ENCODE data around the gene DGLUCY. TPM values are rescaled to one million over a fixed set of nuclear protein-coding genes. Genes with fewer than 3 reads are reported as not detected.
"Not testable (repeated sequence)": the region's sequence is repeated elsewhere in the genome, so short reads cannot be mapped to it uniquely, and the experiment has no call there.

The DGLUCY gene
- total and polyA plus RNA-seq, 5 donors from 2014 or later, result 45.2 to 120 (median 60.8) TPM

DNA sequence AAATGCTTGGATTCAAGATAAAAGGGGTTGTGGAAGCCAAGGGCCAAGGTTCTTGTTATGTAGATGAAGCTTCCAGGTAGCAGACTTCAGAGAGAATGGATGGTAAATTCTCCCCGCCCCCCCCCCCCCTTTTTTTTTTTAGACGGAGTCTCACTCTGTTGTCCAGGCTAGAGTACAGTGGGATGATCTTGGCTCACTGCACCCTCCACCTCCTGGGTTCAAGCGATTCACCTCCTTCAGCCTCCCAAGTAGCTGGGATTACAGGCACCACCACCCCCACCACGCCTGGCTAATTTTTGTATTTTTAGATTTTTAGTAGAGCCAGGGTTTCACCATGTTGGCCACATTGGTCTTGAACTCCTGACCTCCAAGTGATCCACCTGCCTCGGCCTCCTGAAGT lies 4.1 kb downstream of the DGLUCY start:
- Histone ChIP-seq H3K36me3 (ENCODE audit: control insufficient read depth, insufficient read depth, low read length) (peaks cover 24% of the 10 kb centered on the region), H3K4me1 (ENCODE audit: control insufficient read depth, insufficient read depth, low read length, poor library complexity, severe bottlenecking) (peaks cover 72% of the 10 kb centered on the region), H3K9me3 (ENCODE audit: control insufficient read depth in 2 of 2, low read length in 2 of 2) (no peaks in the 10 kb centered on the region), H3K27ac (ENCODE audit: insufficient read depth, low read length, poor library complexity, severe bottlenecking) (peak overlapping the region; percentile 94), H3K27me3 (ENCODE audit: control insufficient read depth, insufficient read depth, low read length) (no peaks in the 10 kb centered on the region), H3K4me3 (ENCODE audit: low read depth, low read length) (peak overlapping the region; percentile 97)
- DNase-seq (no peak), ATAC-seq (ENCODE audit: low read depth in 2 of 2) (no peak)
- Mint-ChIP-seq H3K4me3 (peak overlapping the region; percentile 61 to 98 (median 96)), H3K4me1 (peaks cover 28 to 85% (median 62%) of the 10 kb centered on the region in 4 donors), H3K9me3 (peaks cover 0 to 3% (median 0%) of the 10 kb centered on the region in 7 donors), H3K36me3 (peaks cover 33% of the 10 kb centered on the region), H3K27me3 (no peaks in the 10 kb centered on the region), H3K27ac (peak overlapping the region; percentile 81 to 99 (median 96))

DNA sequence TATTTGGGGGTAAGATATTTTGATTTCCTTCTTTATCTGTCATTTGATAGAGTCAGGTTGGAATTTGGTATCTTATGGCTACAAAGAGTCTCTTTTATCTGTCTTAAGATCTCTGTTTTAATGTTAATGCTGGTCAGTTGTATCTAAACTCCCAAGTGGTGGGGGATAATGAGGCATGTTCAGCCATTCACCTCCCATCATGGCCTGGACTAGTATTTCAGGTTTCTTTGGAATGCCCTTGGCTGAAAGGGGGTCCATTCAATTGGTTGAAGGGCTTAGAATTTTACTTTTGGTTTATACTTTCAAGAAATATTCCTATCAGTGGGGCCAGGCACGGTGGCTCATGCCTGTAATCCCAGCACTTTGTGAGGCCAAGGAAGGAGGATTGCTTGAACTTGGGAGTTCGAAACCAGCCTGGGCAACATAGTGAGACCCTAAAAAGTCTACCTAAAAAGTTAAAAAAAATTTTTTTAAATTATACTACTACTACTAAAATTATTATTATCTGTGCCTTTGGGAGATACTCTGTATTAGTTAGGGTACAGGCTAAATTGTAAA lies 4.7 kb downstream of the DGLUCY start:
- H3K36me3 ChIP-seq (ENCODE audit: control insufficient read depth, insufficient read depth, low read length), result peaks cover 24% of the 10 kb centered on the region
- H3K9me3 Mint-ChIP-seq, result peaks cover 0 to 3% (median 0%) of the 10 kb centered on the region in 7 donors
- H3K27ac Mint-ChIP-seq, result peak overlapping the region; percentile 81 to 99 (median 93)
- H3K27ac ChIP-seq (ENCODE audit: insufficient read depth, low read length, poor library complexity, severe bottlenecking), result no peak overlapping the region
- DNase-seq, result no peak
- H3K36me3 Mint-ChIP-seq, result peaks cover 33% of the 10 kb centered on the region
- H3K4me3 ChIP-seq (ENCODE audit: low read depth, low read length), result peak overlapping the region; percentile 52
- no peak for ATAC-seq (ENCODE audit: low read depth in 2 of 2)
- peaks cover 66% of the 10 kb centered on the region for H3K4me1 ChIP-seq (ENCODE audit: control insufficient read depth, insufficient read depth, low read length, poor library complexity, severe bottlenecking)
- peak overlapping the region; percentile 50 to 98 (median 72) for H3K4me3 Mint-ChIP-seq
- H3K27me3 ChIP-seq (ENCODE audit: control insufficient read depth, insufficient read depth, low read length), result no peaks in the 10 kb centered on the region
- no peaks in the 10 kb centered on the region for H3K9me3 ChIP-seq (ENCODE audit: control insufficient read depth in 2 of 2, low read length in 2 of 2)
- peaks cover 23 to 86% (median 61%) of the 10 kb centered on the region in 4 donors for H3K4me1 Mint-ChIP-seq
- no peaks in the 10 kb centered on the region for H3K27me3 Mint-ChIP-seq

DNA sequence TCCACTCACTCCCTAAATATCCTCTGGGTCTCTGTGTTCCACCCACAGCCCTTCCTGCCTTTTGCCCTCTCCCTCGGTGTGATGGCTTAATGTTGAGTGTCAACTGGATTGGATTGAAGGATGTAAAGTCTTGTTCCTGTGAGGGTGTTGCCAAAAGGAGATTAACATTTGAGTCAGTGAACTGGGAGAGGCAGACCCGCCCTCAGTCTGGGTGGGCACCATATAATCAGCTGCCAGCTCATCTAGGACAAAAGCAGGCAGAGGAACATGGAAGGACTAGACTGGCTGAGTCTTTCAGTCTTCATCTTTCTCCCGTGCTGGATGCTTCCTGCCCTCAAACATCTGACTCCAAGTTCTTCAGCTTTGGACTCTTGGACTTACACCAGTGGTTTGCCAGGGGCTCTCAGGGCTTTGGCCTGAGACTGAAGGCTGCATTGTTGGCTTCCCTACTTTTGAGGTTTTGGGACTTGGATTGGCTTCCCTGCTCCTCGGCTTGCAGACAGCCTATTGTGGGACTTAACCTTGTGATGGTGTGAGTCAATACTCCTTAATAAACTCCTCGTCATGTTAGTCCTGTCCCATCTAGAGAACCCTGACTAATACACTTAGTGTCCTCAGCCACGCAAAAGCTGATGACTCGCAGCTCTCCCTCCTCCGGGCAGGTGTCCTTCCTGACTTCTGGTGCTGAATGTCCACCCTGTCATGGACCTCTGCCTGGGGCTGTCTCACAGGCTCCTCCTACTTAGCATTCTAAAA lies 5.9 kb downstream of the DGLUCY start:
- peaks cover 61% of the 10 kb centered on the region for H3K4me1 ChIP-seq (ENCODE audit: control insufficient read depth, insufficient read depth, low read length, poor library complexity, severe bottlenecking)
- peaks cover 0 to 3% (median 0%) of the 10 kb centered on the region in 7 donors for H3K9me3 Mint-ChIP-seq

DNA sequence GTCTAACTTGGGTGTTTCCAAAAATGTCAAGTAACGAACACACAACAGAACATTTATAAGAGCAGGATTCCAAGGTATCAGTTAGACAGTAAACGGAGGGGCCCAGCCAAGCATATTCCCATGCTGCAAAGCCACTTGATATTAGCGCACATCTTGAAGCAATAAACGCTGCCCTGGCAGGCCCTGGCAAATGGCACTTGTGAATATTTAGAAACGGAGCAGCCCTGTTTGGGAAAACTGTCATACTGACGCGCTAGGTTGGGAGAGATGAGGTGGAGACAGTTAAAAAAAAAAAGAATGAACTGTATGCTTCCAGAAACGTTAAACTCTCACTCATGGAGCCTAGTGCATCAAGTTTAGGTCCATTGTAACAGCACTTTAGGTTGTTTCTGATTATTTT lies 9.3 kb downstream of the DGLUCY start:
- Mint-ChIP-seq H3K27me3 (no peaks in the 10 kb centered on the region), H3K4me1 (peaks cover 23 to 83% (median 50%) of the 10 kb centered on the region in 4 donors), H3K9me3 (peaks cover 0 to 3% (median 0%) of the 10 kb centered on the region in 7 donors), H3K4me3 (no peak overlapping the region), H3K36me3 (peaks cover 49% of the 10 kb centered on the region), H3K27ac (no peak overlapping the region)
- Histone ChIP-seq H3K36me3 (ENCODE audit: control insufficient read depth, insufficient read depth, low read length) (peaks cover 51% of the 10 kb centered on the region), H3K27me3 (ENCODE audit: control insufficient read depth, insufficient read depth, low read length) (no peaks in the 10 kb centered on the region), H3K4me1 (ENCODE audit: control insufficient read depth, insufficient read depth, low read length, poor library complexity, severe bottlenecking) (peaks cover 31% of the 10 kb centered on the region), H3K4me3 (ENCODE audit: low read depth, low read length) (no peak overlapping the region), H3K27ac (ENCODE audit: insufficient read depth, low read length, poor library complexity, severe bottlenecking) (no peak overlapping the region), H3K9me3 (ENCODE audit: control insufficient read depth in 2 of 2, low read length in 2 of 2) (no peaks in the 10 kb centered on the region)
- ATAC-seq (ENCODE audit: low read depth in 2 of 2), result no peak
- no peak for DNase-seq

More for the DNA sequence above, 5.9 kb downstream of the DGLUCY start:
- Mint-ChIP-seq H3K36me3 (peaks cover 39% of the 10 kb centered on the region), H3K4me1 (peaks cover 23 to 87% (median 63%) of the 10 kb centered on the region in 4 donors), H3K27ac (peak overlapping the region; percentile 81 to 95 (median 93)), H3K4me3 (peak overlapping the region in 3 of 4 donors; percentile 39 to 83 (median 81)), H3K27me3 (no peaks in the 10 kb centered on the region)
- no peaks in the 10 kb centered on the region for H3K9me3 ChIP-seq (ENCODE audit: control insufficient read depth in 2 of 2, low read length in 2 of 2)
- DNase-seq (no peak), ATAC-seq (ENCODE audit: low read depth in 2 of 2) (no peak)
- H3K4me3 ChIP-seq (ENCODE audit: low read depth, low read length), result peak overlapping the region; percentile 64
- no peak overlapping the region for H3K27ac ChIP-seq (ENCODE audit: insufficient read depth, low read length, poor library complexity, severe bottlenecking)
- peaks cover 31% of the 10 kb centered on the region for H3K36me3 ChIP-seq (ENCODE audit: control insufficient read depth, insufficient read depth, low read length)
- H3K27me3 ChIP-seq (ENCODE audit: control insufficient read depth, insufficient read depth, low read length), result no peaks in the 10 kb centered on the region

DNA sequence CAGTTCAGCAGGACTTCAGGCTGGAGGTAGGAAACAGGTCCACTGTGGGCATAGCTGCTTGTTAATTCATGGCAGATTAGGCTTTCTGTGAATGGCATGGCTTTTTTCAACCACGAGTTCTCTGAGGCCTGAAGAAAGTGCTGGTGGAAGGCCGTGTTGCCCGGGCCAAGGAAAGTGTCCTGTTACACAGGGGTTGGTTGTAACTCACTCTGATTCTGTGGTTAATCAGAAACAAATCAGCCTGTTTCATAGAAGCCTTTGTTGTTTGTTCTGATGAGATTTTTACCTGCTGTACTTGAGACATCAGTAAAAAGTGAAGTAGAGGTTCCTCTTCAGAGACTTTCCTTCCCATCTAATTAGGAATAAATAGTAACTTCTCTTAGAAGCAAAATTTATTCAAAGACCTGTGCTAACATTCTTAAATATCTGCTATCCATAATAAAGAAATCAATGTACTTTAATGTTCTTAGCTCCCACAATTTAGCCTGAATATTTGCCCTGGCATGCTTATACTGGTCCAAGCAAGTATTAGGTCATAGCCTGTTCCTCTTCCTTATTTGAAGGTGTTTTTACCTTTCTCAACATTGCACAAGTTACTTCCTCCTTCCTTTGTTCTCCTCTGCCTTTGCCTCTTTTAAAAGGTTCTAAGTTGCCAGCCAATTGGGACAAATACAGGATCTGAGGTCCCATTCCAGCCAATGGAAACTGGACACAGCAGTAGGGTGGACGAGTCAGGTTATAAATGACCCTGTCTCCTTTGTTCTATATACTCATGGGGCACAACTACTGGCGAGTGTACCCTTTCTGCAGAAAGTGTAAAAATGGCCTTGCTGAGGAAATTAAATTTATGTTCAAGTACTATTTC lies 10.8 kb downstream of the DGLUCY start:
- not testable (repeated sequence) for H3K4me3 ChIP-seq (ENCODE audit: low read depth, low read length); H3K27me3 ChIP-seq (ENCODE audit: control insufficient read depth, insufficient read depth, low read length); DNase-seq; H3K27me3 Mint-ChIP-seq; ATAC-seq (ENCODE audit: low read depth in 2 of 2); H3K9me3 ChIP-seq (ENCODE audit: control insufficient read depth in 2 of 2, low read length in 2 of 2); H3K9me3 Mint-ChIP-seq; H3K27ac ChIP-seq (ENCODE audit: insufficient read depth, low read length, poor library complexity, severe bottlenecking)
- Mint-ChIP-seq H3K4me1 (peaks cover 14 to 76% (median 40%) of the 10 kb centered on the region in 4 donors), H3K4me3 (peak overlapping the region in 3 of 4 donors; percentile 27 to 70 (median 51)), H3K27ac (peak overlapping the region; percentile 69 to 88 (median 88)), H3K36me3 (peaks cover 35% of the 10 kb centered on the region)
- Histone ChIP-seq H3K4me1 (ENCODE audit: control insufficient read depth, insufficient read depth, low read length, poor library complexity, severe bottlenecking) (peaks cover 18% of the 10 kb centered on the region), H3K36me3 (ENCODE audit: control insufficient read depth, insufficient read depth, low read length) (peaks cover 40% of the 10 kb centered on the region)

DNA sequence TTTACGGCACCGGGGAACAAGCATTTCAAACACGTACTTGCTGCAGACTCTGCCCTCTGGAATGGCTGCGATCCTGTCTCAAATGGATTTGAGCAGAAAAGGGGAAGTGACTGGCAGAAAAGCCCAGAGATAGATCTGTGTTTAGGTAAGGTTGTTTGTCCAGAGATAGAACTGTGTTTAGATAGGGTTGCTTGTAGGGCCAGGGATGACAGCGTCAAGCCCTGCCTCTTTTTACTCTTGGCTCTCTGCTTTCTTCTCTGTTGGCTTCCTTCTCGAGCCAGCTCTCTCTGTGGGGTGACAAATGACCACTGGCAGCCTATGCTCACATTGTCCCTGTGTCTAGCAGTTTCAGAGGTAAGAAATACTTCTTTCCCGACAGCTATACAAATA lies 11.4 kb downstream of the DGLUCY start:
- no peaks in the 10 kb centered on the region for H3K27me3 Mint-ChIP-seq
- peak overlapping the region in 1 of 4 donors; percentile 30 for H3K4me3 Mint-ChIP-seq
- no peaks in the 10 kb centered on the region for H3K9me3 ChIP-seq (ENCODE audit: control insufficient read depth in 2 of 2, low read length in 2 of 2)
- DNase-seq (no peak), ATAC-seq (ENCODE audit: low read depth in 2 of 2) (no peak)
- no peak overlapping the region for H3K27ac ChIP-seq (ENCODE audit: insufficient read depth, low read length, poor library complexity, severe bottlenecking)
- H3K4me1 ChIP-seq (ENCODE audit: control insufficient read depth, insufficient read depth, low read length, poor library complexity, severe bottlenecking), result peaks cover 11% of the 10 kb centered on the region
- peaks cover 0 to 3% (median 0%) of the 10 kb centered on the region in 7 donors for H3K9me3 Mint-ChIP-seq
- peak overlapping the region; percentile 53 to 88 (median 88) for H3K27ac Mint-ChIP-seq
- peaks cover 31% of the 10 kb centered on the region for H3K36me3 Mint-ChIP-seq
- peaks cover 38% of the 10 kb centered on the region for H3K36me3 ChIP-seq (ENCODE audit: control insufficient read depth, insufficient read depth, low read length)
- H3K27me3 ChIP-seq (ENCODE audit: control insufficient read depth, insufficient read depth, low read length), result no peaks in the 10 kb centered on the region
- H3K4me3 ChIP-seq (ENCODE audit: low read depth, low read length), result no peak overlapping the region
- peaks cover 9 to 71% (median 38%) of the 10 kb centered on the region in 4 donors for H3K4me1 Mint-ChIP-seq

DNA sequence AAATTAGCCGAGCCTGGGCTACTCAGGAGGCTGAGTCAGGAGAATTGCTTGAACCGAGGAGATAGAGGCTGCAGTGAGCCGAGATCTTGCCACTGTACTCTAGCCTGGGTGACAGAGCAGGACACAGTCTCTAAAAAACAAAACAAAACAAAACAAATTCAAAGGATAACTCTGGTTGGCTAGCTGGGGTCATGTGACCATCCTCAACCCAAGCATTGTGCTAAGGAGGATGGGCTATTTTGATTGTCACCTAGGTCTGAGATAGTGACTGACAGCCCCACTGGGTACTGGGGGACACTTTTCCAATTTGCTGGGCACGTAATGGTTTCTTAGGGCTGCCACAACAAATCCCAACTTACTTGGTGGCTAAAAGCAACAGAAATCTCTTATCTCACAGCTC lies 11.9 kb downstream of the DGLUCY start:
- peak overlapping the region; percentile 32 to 88 (median 59) for H3K27ac Mint-ChIP-seq
- H3K9me3 Mint-ChIP-seq, result peaks cover 0 to 3% (median 0%) of the 10 kb centered on the region in 7 donors
- ATAC-seq (ENCODE audit: low read depth in 2 of 2) (no peak), DNase-seq (no peak)
- no peaks in the 10 kb centered on the region for H3K27me3 Mint-ChIP-seq
- H3K27ac ChIP-seq (ENCODE audit: insufficient read depth, low read length, poor library complexity, severe bottlenecking), result no peak overlapping the region
- H3K36me3 Mint-ChIP-seq, result peaks cover 28% of the 10 kb centered on the region
- peaks cover 9 to 66% (median 34%) of the 10 kb centered on the region in 4 donors for H3K4me1 Mint-ChIP-seq
- H3K27me3 ChIP-seq (ENCODE audit: control insufficient read depth, insufficient read depth, low read length), result no peaks in the 10 kb centered on the region
- peaks cover 10% of the 10 kb centered on the region for H3K4me1 ChIP-seq (ENCODE audit: control insufficient read depth, insufficient read depth, low read length, poor library complexity, severe bottlenecking)
- H3K4me3 Mint-ChIP-seq, result peak overlapping the region in 1 of 4 donors; percentile 30
- H3K4me3 ChIP-seq (ENCODE audit: low read depth, low read length), result no peak overlapping the region
- no peaks in the 10 kb centered on the region for H3K9me3 ChIP-seq (ENCODE audit: control insufficient read depth in 2 of 2, low read length in 2 of 2)
- H3K36me3 ChIP-seq (ENCODE audit: control insufficient read depth, insufficient read depth, low read length), result peaks cover 36% of the 10 kb centered on the region
